T-helper 1 cell (primary cell): ENCODE data around the gene ROCK2.
"Not testable (repeated sequence)": the region's sequence is repeated elsewhere in the genome, so short reads cannot be mapped to it uniquely, and the experiment has no call there.

Source experiments
- DNase-seq, 5 donors: peaks; one replicate each; pipeline ENCODE4 v3.0.0-alpha.2; 2012 to 2020

Gene ROCK2

DNA sequence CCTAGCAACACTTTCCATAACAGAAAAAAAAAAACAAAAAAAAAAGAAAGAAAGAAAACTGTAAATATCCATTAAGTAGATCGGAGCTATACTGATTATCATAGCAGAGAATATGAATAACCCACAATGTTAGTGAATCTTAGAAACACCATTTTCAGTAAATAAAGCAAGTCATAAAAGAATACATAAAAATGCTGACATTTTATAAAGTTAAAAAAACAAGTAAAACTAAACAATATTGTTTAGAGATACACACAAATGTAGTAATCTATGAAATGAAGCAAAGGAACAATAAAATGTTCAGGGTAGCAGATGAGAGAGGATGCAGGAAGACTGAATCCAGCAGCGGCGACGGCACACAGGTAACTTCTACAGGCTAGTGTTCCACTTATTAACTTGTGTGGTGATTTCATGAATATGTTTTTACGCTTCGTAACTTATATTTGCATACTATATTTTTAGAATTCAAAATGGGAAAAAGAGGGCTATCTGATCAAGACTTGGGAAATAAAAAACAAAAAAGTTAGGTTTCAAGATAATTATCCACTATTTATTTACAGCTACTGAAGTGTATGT, 4.8 kb downstream of the ROCK2 start:
- DNase-seq = no peak

DNA sequence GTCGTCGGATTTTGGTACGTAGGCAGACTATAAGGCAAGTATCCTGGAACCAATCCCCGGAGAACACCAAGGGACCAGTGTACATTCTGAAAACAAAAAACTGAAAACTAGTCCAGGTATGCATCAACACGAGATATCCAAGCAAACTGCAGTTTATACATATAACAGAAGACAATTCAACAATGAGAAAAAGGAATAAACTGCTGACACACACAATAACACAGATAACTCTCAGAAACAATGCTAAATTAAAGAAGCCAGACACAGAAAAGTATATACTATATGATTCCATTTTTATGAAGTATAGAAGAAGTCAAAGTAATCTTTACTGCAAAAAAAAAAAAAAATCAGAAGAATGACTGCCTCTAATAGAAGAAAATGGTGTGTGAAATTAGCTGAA, 5.9 kb downstream of the ROCK2 start:
- DNase-seq = no peak

DNA sequence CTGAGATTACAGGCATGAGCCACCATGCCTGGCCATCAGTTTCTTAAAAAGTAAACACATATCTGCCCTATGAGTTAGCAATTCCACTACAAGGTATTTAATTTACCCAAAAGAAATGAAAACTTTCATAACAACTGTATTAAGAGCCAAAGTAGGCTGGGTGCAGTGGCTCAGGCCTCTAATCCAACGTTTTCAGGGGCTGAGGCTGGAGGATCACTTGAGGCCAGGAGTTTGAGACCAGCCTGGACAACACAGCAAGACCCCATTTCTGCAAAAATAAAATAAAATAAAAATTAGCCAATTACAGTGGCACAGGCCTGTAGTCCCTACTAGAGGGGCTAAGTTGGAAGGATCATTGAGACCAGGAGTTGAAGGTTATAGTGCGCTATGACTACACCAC, 6.5 kb downstream of the ROCK2 start:
- DNase-seq = no peak

DNA sequence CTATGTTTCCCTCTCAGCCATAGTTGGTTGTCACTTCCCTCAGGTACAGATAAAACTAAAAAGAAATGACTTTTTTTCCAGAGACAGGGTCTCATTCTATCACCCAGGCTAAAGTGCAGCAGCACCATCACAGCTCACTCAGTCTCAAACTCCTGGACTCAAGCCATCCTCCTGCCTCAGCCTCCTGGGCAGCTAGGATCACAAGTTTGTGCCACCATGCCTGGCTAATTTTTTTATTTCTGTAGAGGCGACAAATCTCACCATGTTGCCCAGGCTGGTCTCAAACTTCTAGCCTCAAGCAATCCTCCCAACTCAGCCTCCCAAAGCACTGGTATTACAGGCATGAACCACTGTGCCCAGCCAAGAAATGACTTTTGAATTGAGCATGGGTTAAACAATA, 8.2 kb downstream of the ROCK2 start:
- DNase-seq = no peak

DNA sequence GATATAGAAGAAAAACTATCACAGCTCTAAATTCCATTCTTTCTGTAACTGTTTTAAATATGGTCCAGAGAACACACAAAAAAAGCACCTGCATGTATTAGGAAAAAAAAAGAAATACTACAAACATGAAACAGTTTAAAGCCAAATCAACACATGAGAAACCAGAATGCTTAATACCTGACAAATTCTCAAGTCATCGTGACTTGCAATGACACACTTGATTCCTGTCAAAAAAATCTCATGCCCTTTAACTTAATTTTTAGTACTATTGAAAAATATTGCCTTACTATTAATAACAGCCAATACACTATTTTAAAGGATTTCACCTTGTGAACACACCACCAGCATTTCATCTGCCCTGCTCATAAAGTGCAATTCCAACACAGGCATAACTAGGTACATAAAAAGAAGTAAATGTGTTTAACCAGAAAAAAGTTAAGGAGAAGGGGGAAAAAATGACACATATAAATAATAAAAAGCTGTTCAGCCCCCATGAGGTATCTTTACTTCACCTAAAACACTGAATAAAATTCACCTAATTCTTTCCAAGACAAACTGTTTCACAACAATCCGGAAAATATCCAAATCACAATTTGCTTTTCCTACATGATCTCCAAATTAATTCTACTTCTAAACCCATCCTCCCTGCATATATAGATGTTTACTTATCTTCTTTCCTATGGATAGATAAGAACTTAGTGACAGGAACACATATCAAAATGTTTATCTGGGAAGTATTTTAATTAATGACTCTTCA, 10.8 kb downstream of the ROCK2 start:
- DNase-seq = no peak

DNA sequence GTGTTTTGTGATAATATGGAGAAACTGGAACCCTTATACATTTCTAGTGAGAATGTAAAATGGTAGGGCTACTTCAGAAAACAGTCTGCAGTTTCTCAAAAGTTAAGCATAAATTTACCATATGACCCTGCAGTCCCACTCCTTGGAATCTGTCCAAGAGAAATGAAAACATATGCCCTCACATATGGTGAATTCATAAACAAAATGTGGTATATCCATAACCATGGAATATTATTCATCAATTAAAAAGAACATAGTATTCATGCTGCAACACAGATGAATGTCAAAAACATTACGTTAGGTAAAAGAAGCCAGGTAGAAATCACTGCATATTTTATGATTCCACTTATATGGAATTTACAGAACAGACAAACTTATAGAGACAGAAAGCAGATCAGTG, 11.8 kb downstream of the ROCK2 start:
- DNase-seq = no peak

DNA sequence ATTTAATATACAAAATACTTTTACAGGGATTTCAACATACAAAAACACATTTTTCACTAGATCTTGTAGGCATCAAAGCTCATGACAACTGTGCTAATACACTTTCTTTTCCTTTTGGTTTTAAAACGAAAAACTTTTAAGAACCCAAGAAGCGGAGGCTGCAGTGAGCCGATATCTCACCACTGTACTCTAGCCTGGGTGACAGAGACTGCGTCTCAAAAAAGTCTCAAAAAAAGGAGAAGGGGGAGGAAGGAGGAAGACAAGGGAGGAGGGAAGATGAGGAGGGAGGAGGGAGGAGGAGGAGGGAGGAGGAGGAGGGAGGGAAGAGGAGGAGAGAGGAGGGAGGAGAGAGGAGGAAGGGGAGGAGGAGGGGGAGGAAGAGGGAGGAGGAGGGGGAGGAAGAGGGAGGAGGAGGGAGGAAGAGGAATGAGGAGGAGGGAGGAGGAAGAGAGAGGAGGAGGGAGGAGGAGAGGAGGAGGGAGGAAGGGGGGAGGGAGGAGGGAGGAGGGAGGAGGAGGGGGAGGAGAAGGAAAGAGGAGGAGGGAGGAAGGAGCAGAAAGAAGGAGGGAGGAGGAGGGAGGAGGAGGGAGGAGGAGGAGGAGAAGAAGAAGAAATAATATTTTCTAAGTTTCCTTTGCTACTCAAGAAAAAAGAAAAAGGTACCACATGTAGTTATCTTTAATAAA, 13.8 kb downstream of the ROCK2 start:
- no peak for DNase-seq

DNA sequence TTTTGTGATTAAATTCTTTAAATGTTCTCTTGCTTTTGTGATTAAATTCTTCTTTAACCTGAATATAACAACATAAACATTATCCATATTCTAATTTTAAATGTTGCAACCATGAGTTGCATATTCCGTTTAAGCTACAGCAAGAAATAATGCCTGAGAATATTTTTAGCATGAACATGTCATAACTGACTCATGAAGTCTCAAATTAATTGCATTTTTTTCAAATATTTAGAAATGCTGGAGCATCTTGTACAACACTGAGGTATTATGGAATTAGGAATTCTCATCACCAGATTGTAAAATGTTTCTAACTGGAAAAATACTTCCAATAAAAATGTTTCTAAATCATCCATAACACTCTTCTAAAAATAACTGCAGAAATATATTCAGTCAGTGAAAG, 14.7 kb downstream of the ROCK2 start:
- no peak for DNase-seq

DNA sequence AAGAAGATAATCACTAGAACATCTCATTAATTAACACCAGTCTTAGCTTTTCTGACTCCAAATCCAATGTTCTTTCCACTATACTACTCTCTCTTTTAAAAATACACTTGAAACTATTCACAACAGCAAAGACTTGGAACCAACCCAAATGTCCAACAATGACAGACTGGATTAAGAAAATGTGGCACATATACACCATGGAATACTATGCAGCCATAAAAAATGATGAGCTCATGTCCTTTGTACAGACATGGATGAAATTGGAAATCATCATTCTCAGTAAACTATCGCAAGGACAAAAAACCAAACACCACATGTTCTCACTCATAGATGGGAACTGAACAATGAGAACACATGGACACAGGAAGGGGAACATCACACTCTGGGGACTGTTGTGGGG, 15.9 kb downstream of the ROCK2 start:
- DNase-seq = not testable (repeated sequence)

DNA sequence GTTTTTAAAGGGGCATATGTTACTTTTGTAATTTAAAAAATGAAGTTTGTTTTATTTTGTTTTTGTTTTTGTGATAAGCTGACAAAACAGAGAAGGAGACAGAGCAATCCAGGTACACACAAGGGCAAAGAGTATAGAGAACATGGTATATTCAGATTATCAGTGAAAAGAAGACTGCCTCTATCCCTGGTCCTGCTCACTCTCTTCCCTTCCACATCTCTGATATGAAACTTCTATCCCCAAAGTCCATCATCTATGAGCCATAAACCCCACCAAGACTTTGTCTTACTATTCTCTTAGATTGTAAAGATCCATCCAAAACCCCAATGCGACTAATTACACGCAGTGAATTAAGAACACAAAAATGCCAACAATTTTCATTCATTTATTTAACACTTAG, 16.6 kb downstream of the ROCK2 start:
- no peak for DNase-seq

DNA sequence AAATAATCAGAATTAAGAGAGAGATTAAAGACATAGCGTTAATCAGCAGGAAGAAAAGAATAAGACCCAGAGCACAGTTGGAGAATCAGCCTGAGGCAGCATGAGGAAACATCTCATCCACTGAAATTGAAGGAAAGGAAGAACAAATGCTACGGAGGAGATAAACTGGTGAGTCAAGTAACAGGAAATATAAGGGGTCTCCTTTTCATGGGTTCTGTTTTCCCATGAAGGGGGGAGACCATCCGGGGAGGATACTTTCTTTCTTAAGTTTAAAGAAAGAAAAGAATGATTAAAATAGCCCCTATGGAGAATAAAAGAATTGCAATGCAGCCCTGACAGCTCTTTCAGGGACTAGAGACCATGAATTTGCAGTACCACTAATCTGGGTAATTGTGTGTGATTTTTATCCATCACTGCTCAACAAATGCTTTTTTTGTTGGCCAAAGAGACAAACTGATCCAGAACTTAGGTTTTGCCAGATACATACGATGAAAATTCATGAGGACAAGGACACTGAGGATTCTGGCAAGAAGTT, 17.7 kb downstream of the ROCK2 start:
- DNase-seq = no peak

DNA sequence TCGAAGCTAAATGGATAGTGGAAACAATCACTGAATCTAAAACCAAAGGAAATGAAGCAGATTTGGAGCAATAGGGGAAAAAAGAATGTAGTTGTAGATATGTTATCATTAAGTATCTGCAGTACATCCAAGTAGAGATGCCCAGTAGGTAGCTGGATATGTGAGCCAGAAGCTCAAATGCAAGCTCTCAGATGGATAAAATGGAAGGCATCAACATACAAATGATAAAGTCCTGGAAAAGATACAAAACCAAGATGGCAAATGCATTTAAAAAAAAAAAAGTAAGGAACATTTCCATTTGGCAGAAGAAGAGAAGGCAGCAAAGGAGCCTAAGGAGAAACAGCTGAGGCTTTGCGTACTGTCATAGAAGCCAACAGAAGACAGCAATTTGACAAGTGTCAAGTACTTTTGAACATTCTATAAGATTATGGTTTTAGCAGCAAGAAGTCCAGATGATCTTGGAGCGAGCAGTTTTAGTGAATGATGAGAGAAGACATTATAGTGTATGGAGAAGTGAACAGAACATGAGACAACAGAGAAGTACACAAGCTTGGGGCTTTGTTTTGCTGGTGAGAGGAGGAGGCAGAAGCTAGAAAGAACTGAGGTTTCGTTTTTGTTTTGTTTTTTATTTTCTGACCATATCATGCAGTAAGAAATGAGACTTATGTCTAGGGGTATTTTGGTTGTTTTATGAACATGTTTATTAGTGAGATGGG, 18.3 kb downstream of the ROCK2 start:
- DNase-seq = no peak

DNA sequence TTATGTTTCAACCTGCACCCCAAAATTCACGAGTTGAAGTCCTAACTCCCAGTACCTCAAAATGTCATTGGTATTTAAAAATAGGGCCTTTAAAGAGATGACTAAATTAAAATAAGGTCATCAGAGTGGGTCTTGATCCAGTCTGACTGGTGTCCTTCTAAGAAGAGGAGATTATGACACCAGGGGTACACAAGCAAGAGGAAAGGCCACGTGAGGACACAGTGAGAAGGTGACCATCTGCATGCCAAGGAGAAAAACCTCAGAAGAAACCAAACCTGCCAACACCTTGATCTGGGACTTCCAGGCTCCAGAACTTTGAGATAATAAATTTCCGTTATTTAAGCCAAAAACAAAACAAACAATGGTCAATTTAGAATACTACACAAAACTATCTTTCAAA, 22.6 kb downstream of the ROCK2 start:
- DNase-seq = no peak

DNA sequence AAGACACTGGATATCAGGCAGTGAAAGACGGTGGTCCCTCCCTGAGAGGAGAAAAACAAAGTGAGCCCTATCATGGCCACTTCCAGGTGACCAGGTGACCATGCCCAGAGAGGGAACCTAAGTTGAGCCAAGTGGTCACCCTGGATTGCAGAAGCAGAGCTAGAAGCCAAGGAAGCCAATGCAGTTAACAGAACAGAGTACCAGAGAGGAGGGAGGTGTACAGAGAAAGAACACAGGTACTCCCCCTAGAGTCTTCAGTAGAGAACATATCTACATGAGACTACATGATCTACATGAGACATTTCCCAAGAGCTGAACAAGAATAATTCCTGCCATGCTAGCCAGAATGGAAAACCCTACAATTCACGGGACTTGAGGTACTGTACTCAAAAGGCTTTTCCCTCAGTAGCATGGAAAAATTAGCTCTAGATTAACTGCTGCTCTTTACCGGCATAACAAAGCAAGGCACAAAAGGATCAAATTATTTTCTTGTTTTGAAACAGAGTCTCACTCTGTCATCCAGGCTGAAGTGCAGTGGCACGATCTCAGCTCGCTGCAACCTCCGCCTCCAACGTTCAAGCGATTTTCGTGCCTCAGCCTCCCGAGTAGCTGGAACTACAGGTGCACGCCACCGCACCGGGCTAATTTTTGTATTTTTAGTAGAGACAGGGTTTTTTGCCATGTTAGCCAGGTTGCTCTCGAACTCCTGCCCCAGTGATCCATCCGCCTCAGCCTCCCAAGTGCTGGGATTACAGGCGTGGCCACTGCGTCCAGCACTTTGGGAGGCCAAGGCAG, 23.5 kb downstream of the ROCK2 start:
- DNase-seq = no peak

DNA sequence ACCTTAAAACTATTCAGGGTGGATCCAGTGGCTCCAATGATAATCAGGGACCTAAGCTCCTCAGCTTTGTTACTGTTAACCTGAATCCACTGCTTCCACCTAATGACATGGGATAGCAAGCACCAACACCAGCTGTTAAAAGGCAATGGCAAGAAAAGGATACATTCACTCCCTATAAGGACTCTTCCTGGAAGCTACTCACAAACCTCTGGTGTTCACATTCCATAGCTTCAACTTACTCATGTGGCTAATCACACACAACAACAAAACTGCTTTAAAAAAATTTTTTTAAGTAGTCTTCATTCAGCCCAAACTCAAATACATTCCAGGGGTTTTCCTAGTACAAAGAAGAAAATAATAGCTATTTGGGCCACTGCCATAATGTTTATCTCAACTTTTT, 24.5 kb downstream of the ROCK2 start:
- DNase-seq = no peak

DNA sequence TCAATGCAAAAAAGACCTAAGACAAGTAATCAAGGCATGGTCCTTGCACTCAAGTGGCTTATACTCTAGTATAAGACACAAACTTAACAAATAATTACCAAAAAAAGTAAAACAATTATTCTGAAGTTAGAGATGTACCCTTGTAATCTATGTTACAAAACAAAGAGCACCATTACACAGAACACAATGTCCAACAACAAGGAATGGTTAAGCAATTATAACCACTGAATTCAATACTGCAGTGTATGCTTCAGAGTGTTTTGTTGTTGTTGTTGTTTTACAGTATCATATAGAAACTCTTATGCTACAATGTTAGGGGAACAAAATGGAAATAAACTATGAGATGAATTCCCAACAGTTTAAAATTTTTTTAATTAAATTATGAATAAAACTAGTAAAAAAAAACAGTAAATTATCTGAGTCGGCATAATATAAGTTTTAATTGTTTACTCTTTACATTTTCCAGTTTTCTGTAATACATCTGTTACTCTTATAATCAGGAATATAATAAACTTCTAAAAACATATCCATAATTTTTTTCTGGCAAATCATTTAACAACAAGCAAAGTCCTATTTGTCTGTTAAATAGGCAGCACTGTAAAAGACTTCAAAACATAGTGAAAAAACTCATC, 29.2 kb downstream of the ROCK2 start:
- DNase-seq = no peak

DNA sequence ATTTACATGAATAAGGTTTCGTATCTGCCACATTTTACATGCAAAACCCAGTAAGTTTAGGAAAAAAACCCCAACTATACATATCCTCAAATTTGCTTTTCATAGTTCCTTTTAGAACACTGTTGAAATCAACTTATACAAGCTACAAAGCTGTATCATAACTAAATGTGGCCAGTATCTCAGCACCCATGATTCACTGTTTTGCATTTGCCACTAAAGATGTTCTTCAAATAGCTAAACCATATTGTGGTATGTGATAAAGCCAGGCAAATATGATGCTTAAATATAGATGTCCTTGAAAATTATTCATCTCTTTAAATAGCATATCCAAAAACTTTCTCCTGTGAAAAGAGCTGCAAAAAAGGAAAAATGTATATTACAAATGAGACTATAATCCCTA, 29.9 kb downstream of the ROCK2 start:
- no peak for DNase-seq

DNA sequence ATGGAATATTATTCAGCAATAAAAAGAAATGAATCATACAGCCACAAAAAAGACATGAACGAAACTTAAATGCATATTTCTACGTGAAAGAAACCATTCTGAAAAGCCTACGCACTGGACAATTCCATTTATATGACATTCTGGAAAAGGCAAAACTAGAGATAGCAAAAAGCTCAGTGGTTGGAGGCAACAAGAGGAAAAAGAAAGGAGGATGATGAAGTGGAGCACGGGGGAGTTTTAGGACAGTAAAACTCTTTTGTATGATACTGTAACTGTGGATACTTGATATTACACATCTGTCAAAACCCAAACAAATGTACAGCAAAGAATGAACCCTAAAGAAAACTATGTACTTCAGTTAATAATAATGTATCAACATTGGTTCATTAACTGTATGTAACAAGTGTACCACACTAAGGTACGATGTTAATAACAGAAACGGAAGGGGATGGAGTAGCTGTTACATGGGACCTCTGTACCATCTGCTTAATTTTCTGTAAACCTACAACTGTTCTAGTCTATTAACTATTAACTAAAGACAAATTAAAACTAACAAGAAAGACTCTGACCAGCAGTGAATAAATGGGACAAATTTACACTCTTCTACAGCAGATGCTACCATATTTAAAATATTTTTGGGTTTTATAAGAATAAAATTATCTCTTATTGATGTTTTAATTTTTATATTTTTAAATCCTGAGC, 31.5 kb downstream of the ROCK2 start:
- DNase-seq = no peak

DNA sequence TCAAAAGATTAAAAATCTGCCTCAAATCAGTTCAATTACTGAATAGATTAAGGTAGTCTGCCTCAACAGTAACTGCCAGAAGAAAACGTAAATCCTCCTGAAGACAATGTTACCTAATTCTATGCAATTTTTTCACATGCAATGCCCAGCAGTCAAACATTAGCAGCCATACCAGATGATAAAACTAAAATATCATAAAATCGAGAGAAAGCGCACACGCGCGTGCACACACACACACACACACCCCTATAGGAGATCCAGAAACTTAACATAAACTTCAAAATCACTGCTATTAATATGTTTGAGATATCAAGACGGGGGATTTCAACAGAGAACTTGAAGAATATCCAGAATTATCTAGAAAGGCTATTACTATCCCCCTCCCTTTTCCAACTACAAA, 32.9 kb downstream of the ROCK2 start:
- no peak for DNase-seq

DNA sequence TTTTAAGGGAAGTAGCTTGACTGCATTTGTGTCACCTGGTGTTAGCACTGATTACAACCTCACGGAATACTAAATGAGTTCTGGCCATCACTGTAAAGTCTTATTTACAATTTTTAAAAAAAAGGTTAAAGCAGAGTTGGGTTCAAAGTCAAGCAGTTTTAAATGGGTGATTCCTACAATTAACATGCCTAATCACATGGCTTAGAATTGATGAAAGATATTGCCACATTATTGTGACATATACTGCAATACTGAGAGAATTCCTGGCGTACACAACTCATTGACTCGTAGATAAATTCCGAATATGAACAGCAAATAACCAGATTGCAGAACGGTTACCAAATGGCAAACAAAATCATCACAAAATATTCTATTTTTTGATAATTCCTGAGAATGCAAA, 34.2 kb downstream of the ROCK2 start:
- no peak for DNase-seq

DNA sequence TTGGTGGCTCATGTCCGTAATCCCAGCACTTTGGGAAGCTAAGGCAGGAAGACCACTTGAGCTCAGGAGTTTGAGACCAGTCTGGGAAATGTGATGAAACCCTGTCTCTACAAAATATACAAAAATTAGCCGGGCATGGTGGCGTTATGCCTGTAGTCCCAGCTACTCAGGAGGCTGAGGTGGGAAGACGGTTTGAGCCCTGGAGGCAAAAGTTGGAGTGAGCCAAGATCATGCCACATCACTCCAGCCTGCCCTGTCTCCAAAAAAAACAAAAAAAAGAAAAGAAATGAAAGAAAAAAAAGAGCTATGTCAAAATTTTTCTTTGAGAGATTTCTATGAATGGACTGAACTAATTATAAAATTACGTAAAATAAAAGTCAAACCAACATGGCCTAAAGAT, 34.7 kb downstream of the ROCK2 start:
- DNase-seq = no peak
